Measurements from ENCODE around the gene CYP4F3. TPM values are rescaled to one million over a fixed set of nuclear protein-coding genes. Genes with fewer than 3 reads are reported as not detected.

CYP4F3 gene
- total and polyA plus RNA-seq, 2 of the 13 experiments (the other 11 are each of a cell fraction or from before 2014, with no cell fraction given) = 17.8 to 22.8 TPM

GRCh38 chr19:15631817-15632216 lies 8.9 kb upstream of the CYP4F3 start (continued):
- TF ChIP-seq ZHX2 (IDR thresholded peaks at IDR 0.05; ENCODE audit: low read depth) (no peak), ZHX2 (CRISPR knock-in tag; IDR thresholded peaks at IDR 0.05; ENCODE audit: borderline replicate concordance) (peak; percentile 79; the same call in 1 of the 2 replicates), MLX (CRISPR knock-in tag; IDR thresholded peaks at IDR 0.05) (no peak), CBX5 (CRISPR knock-in tag; IDR thresholded peaks at IDR 0.05; ENCODE audit: borderline replicate concordance) (no peak), ZNF557 (CRISPR knock-in tag; IDR thresholded peaks at IDR 0.05) (peak; percentile 86; the same call in 1 of the 2 replicates), ZBTB26 (CRISPR knock-in tag; IDR thresholded peaks at IDR 0.05; ENCODE audit: borderline replicate concordance) (peak; percentile 50; the same call in 1 of the 2 replicates), FUBP1 (CRISPR knock-in tag; IDR thresholded peaks at IDR 0.05; ENCODE audit: borderline replicate concordance) (no peak), EP300 (IDR thresholded peaks at IDR 0.05; ENCODE audit: low read depth in 2 of 2, low read length in 2 of 2) (no peak), EP300 (CRISPR knock-in tag; IDR thresholded peaks at IDR 0.05; ENCODE audit: borderline replicate concordance) (no peak), MYC (CRISPR knock-in tag; IDR thresholded peaks at IDR 0.05; ENCODE audit: borderline replicate concordance) (no peak; the same call in 1 of the 2 replicates), MTA3 (CRISPR knock-in tag; IDR thresholded peaks at IDR 0.05) (no peak), YEATS4 (CRISPR knock-in tag; IDR thresholded peaks at IDR 0.05; ENCODE audit: borderline replicate concordance) (no peak), ZNF367 (CRISPR knock-in tag; IDR thresholded peaks at IDR 0.05; ENCODE audit: borderline replicate concordance) (0 out of 2 replicates have a peak, but pooled peaks have one; percentile 53), TRAFD1 (CRISPR knock-in tag; IDR thresholded peaks at IDR 0.05; ENCODE audit: borderline replicate concordance) (no peak), SETDB1 (CRISPR knock-in tag; IDR thresholded peaks at IDR 0.05; ENCODE audit: borderline replicate concordance) (no peak), NR1H2 (CRISPR knock-in tag; IDR thresholded peaks at IDR 0.05; ENCODE audit: borderline replicate concordance, low read depth) (no peak), ZNF7 (CRISPR knock-in tag; IDR thresholded peaks at IDR 0.05) (no peak), RXRA (CRISPR knock-in tag; IDR thresholded peaks at IDR 0.05) (no peak), ATM (IDR thresholded peaks at IDR 0.05; ENCODE audit: borderline replicate concordance) (no peak), ZSCAN9 (CRISPR knock-in tag; IDR thresholded peaks at IDR 0.05; ENCODE audit: borderline replicate concordance) (peak; percentile 97)

Measured in HepG2 (cell line).